GM21390 (cell line): Measurements from ENCODE around the gene RCBTB1.
"Not testable (repeated sequence)": the region's sequence is repeated elsewhere in the genome, so short reads cannot be mapped to it uniquely, and the experiment has no call there.

Experiments
- ATAC-seq: cut with Tn5 transposase; IDR thresholded peaks from one replicate; pipeline ENCODE4 v1.9.1; 2021; ENCODE audit not compliant: unreplicated experiment

The RCBTB1 gene

GRCh38 chr13:49524740-49525501 is 60.4 kb downstream of the RCBTB1 start:
- ATAC-seq = no peak

DNA sequence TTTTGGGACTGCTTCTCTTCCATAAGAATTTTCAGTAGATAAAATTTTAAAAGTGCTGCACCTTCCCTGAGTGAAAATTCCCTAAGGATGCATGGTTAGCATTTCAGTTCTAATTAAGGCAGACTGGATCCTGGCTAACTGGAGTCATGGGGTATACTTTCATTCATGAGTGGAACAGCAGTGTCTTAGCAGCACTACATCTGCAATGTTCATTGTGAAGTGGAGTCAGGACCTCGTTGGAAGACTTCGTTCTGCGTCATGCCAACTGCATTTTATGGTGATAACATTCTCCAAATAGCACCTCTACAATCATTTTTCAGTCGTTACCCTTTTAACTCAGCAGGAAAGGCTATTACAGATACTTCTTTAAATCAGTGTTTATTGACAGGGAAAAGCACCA is 64.1 kb downstream of the RCBTB1 start:
- ATAC-seq = no peak

DNA sequence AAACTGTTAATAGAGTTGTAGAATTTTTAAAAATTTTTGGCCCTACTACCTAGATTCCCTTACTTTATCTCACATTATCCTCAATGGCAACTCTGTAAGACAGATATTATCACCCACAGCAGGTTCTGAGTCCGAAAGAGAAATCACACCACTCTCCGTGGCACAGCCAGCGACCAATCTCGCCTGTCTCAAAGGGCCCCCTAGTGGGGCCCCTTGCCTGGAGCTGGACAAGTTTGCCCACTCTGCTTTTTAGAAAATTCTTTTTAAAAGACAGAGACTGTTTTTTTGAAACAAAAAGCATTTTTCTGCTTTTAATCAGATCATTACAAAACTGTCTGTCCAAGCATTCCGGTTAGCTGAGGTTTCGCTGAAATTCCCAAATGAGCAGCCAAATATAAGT is 67.9 kb downstream of the RCBTB1 start:
- no peak for ATAC-seq

GRCh38 chr13:49516467-49516866 is 68.9 kb downstream of the RCBTB1 start:
- no peak for ATAC-seq

- no peak for ATAC-seq
Measured at GRCh38 chr13:49512578-49512977, 72.8 kb downstream of the RCBTB1 start.

DNA sequence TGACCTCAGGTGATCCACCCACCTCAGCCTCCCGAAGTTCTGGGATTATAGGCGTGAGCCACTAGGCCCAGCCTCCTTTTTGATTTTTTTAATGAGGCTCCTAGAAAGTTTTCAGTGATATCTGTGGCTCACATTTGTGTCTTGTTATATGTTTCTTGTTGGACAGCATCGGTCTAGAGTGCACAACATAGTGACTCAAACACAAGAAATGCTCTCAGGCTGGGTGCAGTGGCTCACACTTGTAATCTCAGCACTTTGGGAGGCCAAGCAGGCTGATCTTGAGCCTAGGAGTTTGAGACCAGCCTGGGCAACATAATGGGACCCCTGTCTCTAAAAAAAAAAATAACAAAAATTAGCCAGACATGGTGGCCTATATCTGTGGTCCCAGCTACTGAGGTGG is 81.4 kb downstream of the RCBTB1 start:
- no peak for ATAC-seq

- no peak for ATAC-seq
Measured at GRCh38 chr13:49502954-49503353, 82.4 kb downstream of the RCBTB1 start.

DNA sequence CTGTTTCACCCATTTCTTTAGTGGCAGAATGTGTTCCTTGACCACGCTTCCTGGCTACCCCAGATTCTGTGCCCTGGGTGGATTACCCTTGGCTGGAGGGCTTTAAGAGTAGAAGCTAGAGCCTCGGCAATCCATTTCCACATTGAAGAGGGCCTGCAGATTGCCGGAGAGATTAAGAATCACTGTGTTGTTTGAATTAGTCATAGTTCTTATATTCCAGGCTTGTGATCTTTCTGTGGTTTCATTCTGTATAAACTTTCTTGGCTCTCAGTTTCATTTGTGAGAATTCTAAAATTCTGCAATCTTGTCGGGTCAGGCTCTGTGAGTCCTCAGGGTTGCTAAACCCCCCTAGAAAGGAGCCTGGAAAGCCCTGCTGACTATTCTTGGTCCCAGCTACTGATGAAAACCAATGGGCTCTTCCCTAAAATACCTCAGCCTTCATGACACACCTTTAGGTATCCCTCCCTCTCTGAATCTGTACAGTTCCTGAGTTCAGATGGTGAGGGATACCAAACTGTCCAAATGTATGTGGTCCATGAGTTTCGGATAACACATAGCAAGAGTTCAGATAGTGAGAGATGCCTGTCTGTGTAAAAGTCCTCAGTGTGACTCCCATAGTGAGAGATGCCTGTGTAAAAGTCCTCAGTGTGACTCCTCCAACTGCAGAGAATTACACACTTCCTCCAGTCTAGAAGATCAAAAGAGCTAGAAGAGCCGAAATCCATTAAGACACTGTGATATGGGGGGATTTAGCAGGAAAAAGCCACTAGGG is 85.3 kb downstream of the RCBTB1 start:
- ATAC-seq = no peak

- ATAC-seq = no peak
Measured at GRCh38 chr13:49498206-49498605, 87.2 kb downstream of the RCBTB1 start.

GRCh38 chr13:49497272-49497671 is 88.1 kb downstream of the RCBTB1 start:
- ATAC-seq = no peak

DNA sequence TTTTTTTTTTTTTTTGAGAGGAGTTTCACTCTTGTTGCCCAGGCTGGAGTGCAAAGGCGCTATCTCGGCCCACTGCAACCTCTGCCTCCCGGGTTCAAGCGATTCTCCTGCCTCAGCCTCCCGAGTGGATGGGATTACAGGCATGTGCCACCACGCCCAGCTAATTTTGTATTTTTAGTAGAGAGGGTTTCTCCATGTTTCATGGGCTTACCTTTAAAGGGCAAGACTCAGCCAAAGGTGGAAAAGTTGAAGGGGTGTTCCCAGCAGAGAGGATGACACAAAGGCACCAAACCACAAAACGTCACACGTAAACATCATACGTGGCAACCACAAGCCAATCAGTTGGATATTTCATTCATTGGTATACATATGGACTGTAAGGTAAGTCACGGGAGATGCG is 88.5 kb downstream of the RCBTB1 start:
- ATAC-seq = not testable (repeated sequence)

DNA sequence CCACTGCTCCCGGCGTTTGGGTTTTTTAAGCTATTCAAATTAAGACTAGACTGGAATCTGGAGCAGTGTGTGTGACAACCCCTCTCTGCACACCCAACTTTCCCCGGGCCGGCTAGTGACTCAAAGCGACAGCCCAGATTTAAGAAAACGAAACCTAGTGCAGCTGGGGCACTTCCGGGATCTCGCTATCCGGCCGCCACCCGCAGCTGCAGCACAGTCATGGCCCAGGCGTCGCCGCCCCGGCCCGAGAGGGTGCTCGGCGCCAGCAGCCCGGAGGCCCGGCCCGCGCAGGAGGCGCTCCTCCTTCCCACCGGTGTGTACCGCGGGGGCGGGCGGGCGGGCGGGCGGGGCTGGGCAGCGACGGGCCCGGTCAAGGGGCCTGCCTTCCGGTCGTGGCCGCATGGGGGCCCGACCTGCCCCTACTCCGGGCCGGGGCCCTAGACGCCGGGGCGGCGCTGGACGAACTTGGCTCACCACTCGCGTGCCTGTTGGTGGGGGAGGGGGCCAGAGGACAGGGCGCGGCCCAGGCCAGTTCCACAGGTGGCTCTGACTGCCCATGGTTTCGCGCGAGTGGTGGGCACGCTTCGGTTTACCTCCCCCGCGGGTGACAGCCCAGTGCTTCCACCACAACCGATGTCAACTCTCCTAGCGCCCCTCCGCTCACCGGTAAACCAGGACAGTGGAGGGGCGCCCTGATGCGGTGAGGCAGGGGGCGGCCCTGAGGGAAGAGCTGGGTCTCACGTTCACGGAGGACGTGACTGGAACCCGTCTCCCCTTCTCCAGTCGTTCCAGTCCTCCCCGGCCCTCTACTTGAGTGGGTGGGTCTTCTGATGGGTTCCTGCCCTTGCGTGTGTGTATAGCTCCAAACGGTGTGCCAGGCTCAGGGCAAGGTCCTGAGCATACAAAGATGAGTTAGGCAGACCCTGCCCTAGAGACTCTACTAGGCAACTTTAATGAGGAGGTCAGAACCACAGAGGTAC is 89.3 kb downstream of the RCBTB1 start, which contains the start of gene PHF11:
TSS of gene PHF11 (plus strand) at position 171 of the 980 bp plus-strand sequence. CDS start at position 220, 49 bp downstream.
- ATAC-seq = peak; percentile 75

GRCh38 chr13:49494645-49495044 is 90.7 kb downstream of the RCBTB1 start:
- ATAC-seq = no peak

GRCh38 chr13:49488563-49488962 is 96.8 kb downstream of the RCBTB1 start:
- no peak for ATAC-seq
